HEK293 (cell line): ENCODE measurements around the gene SLCO1B1.
"Not testable (repeated sequence)": the region's sequence is repeated elsewhere in the genome, so short reads cannot be mapped to it uniquely, and the experiment has no call there.

Source experiments
- CTCF ChIA-PET: fragments of 350-600 bp; formaldehyde crosslinking; extraction: SDS; loops from one replicate; lab custom pipeline; 2021; ENCODE audit warnings: antibody characterized with exemption; lab: Yijun Ruan, JAX
- POLR2A ChIA-PET: fragments of 300-600 bp; formaldehyde crosslinking; extraction: SDS; loops from one replicate; lab custom pipeline; 2020; ENCODE audit warnings: antibody characterized with exemption, inconsistent platforms; lab: Yijun Ruan, JAX
- H3K27ac ChIP-seq: fragments of 200-500 bp; sonication (Bioruptor generic); 2 replicates; pipeline ENCODE4 v1.5.1; 2014; ENCODE audit warnings: low read depth, low read length, control low read depth, inconsistent platforms; ENCODE audit errors: extremely low read depth
- H3K36me3 ChIP-seq, 2 experiments: fragments of 200-500 bp in 1 of 2; sonication (Bioruptor generic) in 1 of 2; 1 replicate in 1 of 2; 2 replicates in 1 of 2; pipeline ENCODE4 v1.5.1; 2014 to 2017; ENCODE audit warnings: inconsistent platforms in 2 of 2, low read length in 2 of 2; ENCODE audit not compliant: control insufficient read depth in 2 of 2, insufficient read depth in 1 of 2
- H3K4me1 ChIP-seq: fragments of 200-500 bp; sonication (Bioruptor generic); 2 replicates; pipeline ENCODE4 v1.5.1; 2014; ENCODE audit warnings: mild to moderate bottlenecking, low read length, inconsistent platforms; ENCODE audit not compliant: control insufficient read depth, insufficient read depth
- H3K4me3 ChIP-seq: 2 replicates; pipeline ENCODE4 v1.5.1; 2011; ENCODE audit warnings: low read depth, mild to moderate bottlenecking, control low read depth, low read length, moderate library complexity
- H3K9me3 ChIP-seq: fragments of 200-500 bp; sonication (Bioruptor generic); 2 replicates; pipeline ENCODE4 v1.5.1; 2014; ENCODE audit warnings: low read depth, low read length, inconsistent platforms; ENCODE audit not compliant: control insufficient read depth, insufficient read depth
- KLF16 ChIP-seq: fragments of 450-650 bp; formaldehyde crosslinking; IDR thresholded peaks from 2 replicates; pipeline ENCODE4 v1.5.1; 2017; ENCODE audit warnings: missing biosample characterization, missing genetic modification characterization
- RBAK ChIP-seq: fragments of 450-650 bp; formaldehyde crosslinking; IDR thresholded peaks from 2 replicates; pipeline ENCODE4 v1.5.1; 2016; ENCODE audit warnings: missing biosample characterization, missing genetic modification characterization
- SETDB1 ChIP-seq: IDR thresholded peaks from one replicate; pipeline ENCODE4 v1.6.1; 2017; ENCODE audit warnings: mild to moderate bottlenecking, low read length, moderate library complexity, mixed read lengths; ENCODE audit not compliant: insufficient read length
- ZFHX2 ChIP-seq: fragments of 450-650 bp; formaldehyde crosslinking; conservative IDR thresholded peaks from 2 replicates; pipeline ENCODE4 v1.5.1; 2016; ENCODE audit warnings: missing biosample characterization, missing genetic modification characterization
- ZNF114 ChIP-seq: fragments of 450-650 bp; formaldehyde crosslinking; IDR thresholded peaks from 2 replicates; pipeline ENCODE4 v1.5.0; 2017; ENCODE audit warnings: missing biosample characterization, missing genetic modification characterization
- ZNF155 ChIP-seq: fragments of 450-650 bp; formaldehyde crosslinking; IDR thresholded peaks from 2 replicates; pipeline ENCODE4 v1.5.1; 2016; ENCODE audit warnings: missing biosample characterization, missing genetic modification characterization
- ZNF157 ChIP-seq: fragments of 450-650 bp; formaldehyde crosslinking; IDR thresholded peaks from 2 replicates; pipeline ENCODE4 v1.5.1; 2016; ENCODE audit warnings: missing biosample characterization, missing genetic modification characterization
- ZNF248 ChIP-seq: fragments of 450-650 bp; formaldehyde crosslinking; IDR thresholded peaks from 2 replicates; pipeline ENCODE4 v1.5.1; 2017; ENCODE audit warnings: missing biosample characterization, missing genetic modification characterization
- ZNF280D ChIP-seq: fragments of 450-650 bp; formaldehyde crosslinking; IDR thresholded peaks from 2 replicates; pipeline ENCODE4 v1.5.1; 2016; ENCODE audit warnings: missing biosample characterization, missing genetic modification characterization
- ZNF341 ChIP-seq: fragments of 450-650 bp; formaldehyde crosslinking; IDR thresholded peaks from 2 replicates; pipeline ENCODE4; 2016; ENCODE audit warnings: low read depth, missing biosample characterization, missing genetic modification characterization
- ZNF350 ChIP-seq: fragments of 450-650 bp; formaldehyde crosslinking; IDR thresholded peaks from 2 replicates; pipeline ENCODE4 v1.5.0; 2017; ENCODE audit warnings: missing biosample characterization, mild to moderate bottlenecking, missing genetic modification characterization
- ZNF354C ChIP-seq: fragments of 450-650 bp; formaldehyde crosslinking; IDR thresholded peaks from 2 replicates; pipeline ENCODE4 v1.5.1; 2016; ENCODE audit warnings: missing biosample characterization, missing genetic modification characterization, low read depth, borderline replicate concordance
- ZNF37A ChIP-seq: fragments of 450-650 bp; IDR thresholded peaks from 2 replicates; pipeline ENCODE4 v1.5.1; 2018; ENCODE audit warnings: missing biosample characterization, missing genetic modification characterization
- ZNF404 ChIP-seq: fragments of 450-650 bp; formaldehyde crosslinking; IDR thresholded peaks from 2 replicates; pipeline ENCODE4 v1.5.1; 2017; ENCODE audit warnings: missing biosample characterization, missing genetic modification characterization
- ZNF473 ChIP-seq: fragments of 450-650 bp; formaldehyde crosslinking; IDR thresholded peaks from 2 replicates; pipeline ENCODE4 v1.5.1; 2017; ENCODE audit warnings: missing biosample characterization, missing genetic modification characterization
- ZNF555 ChIP-seq: fragments of 450-650 bp; formaldehyde crosslinking; conservative IDR thresholded peaks from 2 replicates; pipeline ENCODE4 v1.5.1; 2017; ENCODE audit warnings: missing biosample characterization, mild to moderate bottlenecking, missing genetic modification characterization, inconsistent platforms
- ZNF571 ChIP-seq: fragments of 450-650 bp; formaldehyde crosslinking; IDR thresholded peaks from 2 replicates; pipeline ENCODE4 v1.5.0; 2017; ENCODE audit warnings: missing biosample characterization, missing genetic modification characterization
- ZNF654 ChIP-seq: fragments of 450-650 bp; formaldehyde crosslinking; IDR thresholded peaks from 2 replicates; pipeline ENCODE4 v1.5.1; 2016; ENCODE audit warnings: low read depth, missing biosample characterization, missing genetic modification characterization
- ZNF658 ChIP-seq: fragments of 450-650 bp; formaldehyde crosslinking; IDR thresholded peaks from 2 replicates; pipeline ENCODE4; 2016; ENCODE audit warnings: missing biosample characterization, missing genetic modification characterization
- ZNF707 ChIP-seq: fragments of 450-650 bp; formaldehyde crosslinking; IDR thresholded peaks from 2 replicates; pipeline ENCODE4 v1.5.1; 2016; ENCODE audit warnings: missing biosample characterization, missing genetic modification characterization
- TF ChIP-seq, protein P1 (sequence below): fragments of 450-650 bp; formaldehyde crosslinking; IDR thresholded peaks from 2 replicates; pipeline ENCODE4 v1.5.1; 2016; ENCODE audit warnings: missing biosample characterization, missing genetic modification characterization

SLCO1B1 gene

DNA sequence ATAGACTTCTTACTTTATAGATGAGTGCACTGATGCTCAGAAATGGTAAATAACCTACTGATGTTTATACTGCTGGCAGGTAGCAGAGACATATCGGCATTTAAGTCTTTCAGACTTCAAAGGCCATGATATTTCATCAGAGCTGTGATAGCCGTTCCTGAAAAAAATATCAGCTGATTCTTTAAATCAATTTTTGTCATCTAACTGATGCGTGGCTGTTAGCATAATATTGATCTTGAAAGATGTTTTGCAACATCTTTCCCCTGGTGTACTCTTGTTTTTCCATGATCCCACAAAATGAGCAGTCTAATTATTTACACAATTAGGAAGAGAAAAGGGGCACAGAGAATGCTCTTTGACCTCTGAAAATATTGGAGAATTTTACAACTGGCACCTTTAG lies 1.6 kb upstream of the SLCO1B1 start:
- TF ChIP-seq ZNF571: no peak
- TF ChIP-seq ZNF341 (tag by site-specific recombination): no peak
- no peak for TF ChIP-seq ZNF354C (tag by site-specific recombination)
- TF ChIP-seq, all 188 proteins: peak for 0
- Histone ChIP-seq H3K9me3 (no peaks in the 10 kb centered on the region), H3K4me1 (no peaks in the 10 kb centered on the region), H3K36me3 (no peaks in the 10 kb centered on the region), H3K27ac (no peak overlapping the region), H3K4me3 (no peak overlapping the region)
- ChIA-PET POLR2A (no interaction called here), CTCF (no interaction called here)

- POLR2A ChIA-PET: no interaction called here
These were observed 1.1 kb upstream of the SLCO1B1 start for GRCh38 chr12:21129906-21130305.

DNA sequence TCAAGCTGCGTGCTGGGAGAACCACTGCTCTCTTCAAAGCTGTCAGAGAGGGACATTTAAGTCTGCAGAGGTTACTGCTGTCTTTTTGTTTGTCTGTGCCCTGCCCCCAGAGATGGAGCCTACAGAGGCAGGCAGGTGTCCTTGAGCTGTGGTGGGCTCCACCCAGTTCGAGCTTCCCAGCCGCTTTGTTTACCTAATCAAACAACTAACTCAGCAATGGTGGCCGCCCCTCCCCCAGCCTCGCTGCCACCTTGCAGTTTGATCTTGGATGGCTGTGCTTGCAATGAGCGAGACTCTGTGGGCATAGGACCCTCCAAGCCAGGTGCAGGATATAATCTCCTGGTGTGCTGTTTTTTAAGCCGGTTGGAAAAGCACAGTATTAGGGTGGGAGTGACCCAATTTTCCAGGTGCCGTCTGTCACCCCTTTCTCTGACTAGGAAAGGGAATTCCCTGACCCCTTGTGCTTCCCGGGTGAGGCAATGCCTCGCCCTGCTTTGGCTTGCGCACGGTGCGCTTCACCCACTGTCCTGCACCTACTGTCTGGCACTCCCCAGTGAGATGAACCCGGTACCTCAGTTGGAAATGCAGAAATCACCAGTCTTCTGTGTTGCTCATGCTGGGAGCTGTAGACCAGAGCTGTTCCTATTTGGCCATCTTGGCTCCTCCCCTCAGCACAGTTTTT lies 6.5 kb downstream of the SLCO1B1 start:
- H3K4me3 ChIP-seq, POLR2A ChIA-PET, H3K9me3 ChIP-seq, CTCF ChIA-PET, H3K27ac ChIP-seq, H3K36me3 ChIP-seq, H3K4me1 ChIP-seq: not testable (repeated sequence)

More at GRCh38 chr12:21129906-21130305, 1.1 kb upstream of the SLCO1B1 start:
- no peaks in the 10 kb centered on the region for H3K4me1 ChIP-seq
- no peaks in the 10 kb centered on the region for H3K36me3 ChIP-seq
- no peak overlapping the region for H3K27ac ChIP-seq
- no peak overlapping the region for H3K4me3 ChIP-seq
- CTCF ChIA-PET: no interaction called here
- TF ChIP-seq ZNF707 (tag by site-specific recombination) (no peak), ZNF248 (tag by site-specific recombination) (no peak), ZFHX2 (no peak), ZNF555 (tag by site-specific recombination) (no peak), ZNF114 (tag by site-specific recombination) (no peak)
- no peaks in the 10 kb centered on the region for H3K9me3 ChIP-seq

GRCh38 chr12:21138016-21138415 lies 7.0 kb downstream of the SLCO1B1 start:
- ChIA-PET CTCF (no interaction called here), POLR2A (no interaction called here)
- Histone ChIP-seq H3K4me1 (no peaks in the 10 kb centered on the region), H3K36me3 (no peaks in the 10 kb centered on the region), H3K9me3 (no peaks in the 10 kb centered on the region), H3K27ac (no peak overlapping the region), H3K4me3 (no peak overlapping the region)
- no peak for TF ChIP-seq ZNF248 (tag by site-specific recombination)
- TF ChIP-seq ZNF37A (tag by site-specific recombination): no peak
- TF ChIP-seq RBAK (tag by site-specific recombination): no peak
- no peak for TF ChIP-seq KLF16 (tag by site-specific recombination)
- TF ChIP-seq, protein P1, sequence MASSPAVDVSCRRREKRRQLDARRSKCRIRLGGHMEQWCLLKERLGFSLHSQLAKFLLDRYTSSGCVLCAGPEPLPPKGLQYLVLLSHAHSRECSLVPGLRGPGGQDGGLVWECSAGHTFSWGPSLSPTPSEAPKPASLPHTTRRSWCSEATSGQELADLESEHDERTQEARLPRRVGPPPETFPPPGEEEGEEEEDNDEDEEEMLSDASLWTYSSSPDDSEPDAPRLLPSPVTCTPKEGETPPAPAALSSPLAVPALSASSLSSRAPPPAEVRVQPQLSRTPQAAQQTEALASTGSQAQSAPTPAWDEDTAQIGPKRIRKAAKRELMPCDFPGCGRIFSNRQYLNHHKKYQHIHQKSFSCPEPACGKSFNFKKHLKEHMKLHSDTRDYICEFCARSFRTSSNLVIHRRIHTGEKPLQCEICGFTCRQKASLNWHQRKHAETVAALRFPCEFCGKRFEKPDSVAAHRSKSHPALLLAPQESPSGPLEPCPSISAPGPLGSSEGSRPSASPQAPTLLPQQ: no peak

GRCh38 chr12:21144309-21144708 lies 13.3 kb downstream of the SLCO1B1 start:
- Histone ChIP-seq H3K4me1 (no peaks in the 10 kb centered on the region), H3K4me3 (no peak overlapping the region), H3K9me3 (no peaks in the 10 kb centered on the region), H3K36me3 (no peaks in the 10 kb centered on the region), H3K27ac (no peak overlapping the region)
- CTCF ChIA-PET: no interaction called here
- POLR2A ChIA-PET: no interaction called here
- TF ChIP-seq ZNF280D (tag by site-specific recombination) (no peak), ZNF404 (no peak), SETDB1 (no peak), ZNF473 (tag by site-specific recombination) (no peak), ZNF155 (tag by site-specific recombination) (no peak), ZNF157 (no peak), ZNF658 (tag by site-specific recombination) (no peak), ZNF654 (tag by site-specific recombination) (no peak), ZNF350 (tag by site-specific recombination) (no peak)
